Measurements from ENCODE around the gene SNAI3. TPM values are rescaled to one million over a fixed set of nuclear protein-coding genes. Genes with fewer than 3 reads are reported as not detected.

SNAI3 gene
- total RNA-seq, 1 donor from 2014 or later = 2.7 TPM

DNA sequence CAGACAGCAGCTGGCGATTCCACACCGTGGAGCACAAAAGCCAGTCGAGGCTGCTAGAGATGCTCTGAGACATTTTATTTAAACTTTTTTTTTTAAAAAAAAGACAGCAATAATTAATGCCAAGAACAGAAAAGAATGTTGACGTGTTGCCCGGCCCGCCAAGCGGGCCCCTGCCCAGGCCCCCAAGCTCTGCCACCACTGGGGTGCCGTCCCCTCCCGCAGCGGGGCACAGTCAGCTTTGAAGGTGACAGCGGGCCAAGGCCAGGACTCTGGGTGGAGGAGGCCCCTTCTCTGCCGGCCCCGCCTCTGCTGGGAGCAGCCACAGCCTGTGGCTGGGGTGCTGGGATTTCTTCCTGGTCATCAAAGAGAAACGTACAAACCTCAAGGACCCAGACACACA is 10.1 kb upstream of the SNAI3 start:
- Mint-ChIP-seq H3K27me3 (no peaks in the 10 kb centered on the region), H3K27ac (no peak overlapping the region), H3K4me1 (peaks cover 50% of the 10 kb centered on the region), H3K36me3 (ENCODE audit: low read depth) (peaks cover 29% of the 10 kb centered on the region), H3K4me3 (no peak overlapping the region), H3K9me3 (no peaks in the 10 kb centered on the region)
- ChIA-PET CTCF (no interaction called here), POLR2A (no interaction called here)
- DNase-seq = no peak
- ATAC-seq (ENCODE audit: low read depth) = no peak
- TF ChIP-seq, protein P1, sequence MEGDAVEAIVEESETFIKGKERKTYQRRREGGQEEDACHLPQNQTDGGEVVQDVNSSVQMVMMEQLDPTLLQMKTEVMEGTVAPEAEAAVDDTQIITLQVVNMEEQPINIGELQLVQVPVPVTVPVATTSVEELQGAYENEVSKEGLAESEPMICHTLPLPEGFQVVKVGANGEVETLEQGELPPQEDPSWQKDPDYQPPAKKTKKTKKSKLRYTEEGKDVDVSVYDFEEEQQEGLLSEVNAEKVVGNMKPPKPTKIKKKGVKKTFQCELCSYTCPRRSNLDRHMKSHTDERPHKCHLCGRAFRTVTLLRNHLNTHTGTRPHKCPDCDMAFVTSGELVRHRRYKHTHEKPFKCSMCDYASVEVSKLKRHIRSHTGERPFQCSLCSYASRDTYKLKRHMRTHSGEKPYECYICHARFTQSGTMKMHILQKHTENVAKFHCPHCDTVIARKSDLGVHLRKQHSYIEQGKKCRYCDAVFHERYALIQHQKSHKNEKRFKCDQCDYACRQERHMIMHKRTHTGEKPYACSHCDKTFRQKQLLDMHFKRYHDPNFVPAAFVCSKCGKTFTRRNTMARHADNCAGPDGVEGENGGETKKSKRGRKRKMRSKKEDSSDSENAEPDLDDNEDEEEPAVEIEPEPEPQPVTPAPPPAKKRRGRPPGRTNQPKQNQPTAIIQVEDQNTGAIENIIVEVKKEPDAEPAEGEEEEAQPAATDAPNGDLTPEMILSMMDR (IDR thresholded peaks at IDR 0.05) = no peak
- intact Hi-C loops (cut with micrococcal nuclease) = no loop called here

DNA sequence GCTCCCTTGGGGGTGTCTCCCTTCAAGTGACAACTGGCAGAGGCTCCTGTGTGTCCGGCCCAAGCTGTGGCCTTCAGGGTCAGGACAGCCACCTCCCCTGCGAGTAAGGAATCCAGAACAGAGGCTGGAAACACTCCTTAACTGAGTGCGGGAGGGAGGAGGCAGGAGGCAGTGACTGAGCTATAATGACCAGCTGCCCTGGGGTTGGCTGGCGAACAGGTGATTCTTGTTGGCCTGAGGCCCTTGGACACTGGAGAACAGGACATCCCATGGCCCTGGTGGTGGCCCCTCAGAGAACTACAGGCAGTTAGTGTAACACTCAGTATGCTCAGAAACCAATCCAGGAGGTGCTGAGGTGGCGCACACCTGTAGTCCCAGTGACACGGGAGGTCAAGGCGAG is 9.4 kb upstream of the SNAI3 start:
- CTCF ChIA-PET = no interaction called here
- Mint-ChIP-seq H3K27me3 (no peaks in the 10 kb centered on the region), H3K36me3 (ENCODE audit: low read depth) (peaks cover 29% of the 10 kb centered on the region), H3K4me3 (no peak overlapping the region), H3K4me1 (peaks cover 48% of the 10 kb centered on the region), H3K9me3 (no peaks in the 10 kb centered on the region), H3K27ac (no peak overlapping the region)
- TF ChIP-seq, protein P1 (IDR thresholded peaks at IDR 0.05) = no peak
- intact Hi-C loops (cut with micrococcal nuclease) = no loop called here
- POLR2A ChIA-PET = interaction anchor here (0.6 kb wide), 1 partner anchor 107 kb away, joined by 5 read pairs; no protein-coding TSS in a partner anchor
- no peak for DNase-seq
- ATAC-seq (ENCODE audit: low read depth) = no peak

DNA sequence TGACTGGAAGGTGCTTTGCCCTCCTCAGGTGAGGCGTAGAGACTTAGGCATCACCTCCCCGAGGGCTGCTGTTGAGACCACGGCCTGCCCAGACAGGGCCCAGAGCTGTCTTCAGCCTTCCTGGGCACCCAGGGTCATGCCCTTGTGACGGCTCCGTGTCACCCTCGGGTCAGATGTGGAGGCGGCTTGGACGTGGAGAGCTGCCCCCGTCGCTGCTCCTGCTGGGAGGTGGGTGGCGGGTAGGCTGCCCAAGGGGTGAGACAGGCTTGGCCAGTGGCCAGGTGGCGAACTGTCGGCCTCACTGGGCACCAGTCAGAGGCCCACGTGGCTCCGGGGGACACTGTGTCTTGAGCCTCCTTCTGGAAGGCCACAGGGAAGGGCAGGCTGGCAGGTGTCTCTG is 8.9 kb upstream of the SNAI3 start:
- H3K27ac Mint-ChIP-seq = no peak overlapping the region
- DNase-seq (no peak), ATAC-seq (ENCODE audit: low read depth) (no peak)
- intact Hi-C loops (cut with micrococcal nuclease) = no loop called here
- TF ChIP-seq, protein P1 (IDR thresholded peaks at IDR 0.05) = no peak
- H3K4me3 Mint-ChIP-seq = no peak overlapping the region
- peaks cover 47% of the 10 kb centered on the region for H3K4me1 Mint-ChIP-seq
- no peaks in the 10 kb centered on the region for H3K9me3 Mint-ChIP-seq
- ChIA-PET CTCF (no interaction called here), POLR2A (interaction anchor here (0.6 kb wide), 1 partner anchor 108 kb away, joined by 5 read pairs; no protein-coding TSS in a partner anchor)
- H3K27me3 Mint-ChIP-seq = no peaks in the 10 kb centered on the region
- peaks cover 29% of the 10 kb centered on the region for H3K36me3 Mint-ChIP-seq (ENCODE audit: low read depth)

DNA sequence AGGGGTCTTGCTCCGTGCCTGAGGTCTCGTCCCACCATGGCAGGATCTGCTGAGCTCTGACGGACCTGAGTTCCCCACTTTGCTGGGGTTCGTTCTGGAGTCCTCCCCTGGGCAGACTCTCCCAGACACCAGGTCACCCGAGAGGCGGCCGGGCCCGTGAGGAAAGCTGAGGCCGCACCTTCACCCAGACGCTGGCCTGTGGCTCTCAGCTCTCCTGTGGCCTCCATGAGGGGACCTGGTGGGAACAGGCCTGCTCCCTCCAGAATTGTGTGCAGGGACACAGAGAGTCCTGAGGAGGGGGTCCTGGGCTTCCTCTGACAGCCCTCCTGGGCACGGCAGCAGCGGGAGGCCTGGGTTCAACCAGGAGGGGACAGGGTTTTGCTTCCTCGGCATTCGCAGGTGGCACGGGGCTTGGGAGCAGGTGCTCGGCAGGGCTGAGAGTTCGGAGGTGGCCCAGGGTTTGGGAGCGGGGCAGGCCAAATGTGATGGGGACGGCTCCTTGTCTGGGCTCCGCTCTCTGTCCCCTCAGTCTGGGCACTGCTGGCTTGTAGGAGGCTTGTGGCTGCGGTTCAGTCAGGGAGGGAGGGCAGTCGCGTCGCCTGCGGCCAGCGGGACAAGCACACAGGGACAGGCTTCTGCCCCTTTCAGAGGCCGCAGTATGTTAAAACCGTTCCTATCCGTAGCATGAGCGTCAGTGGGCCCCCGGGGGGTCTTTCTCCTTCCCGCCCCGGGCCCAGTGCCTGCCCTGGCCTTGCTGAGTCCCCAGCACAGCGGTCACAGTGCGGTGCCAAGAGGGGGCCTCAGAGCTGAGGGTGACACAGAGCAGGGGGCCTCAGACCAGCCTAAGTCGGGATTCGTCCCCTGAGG is 8.1 kb upstream of the SNAI3 start:
- H3K36me3 Mint-ChIP-seq (ENCODE audit: low read depth) = peaks cover 25% of the 10 kb centered on the region
- H3K9me3 Mint-ChIP-seq = no peaks in the 10 kb centered on the region
- H3K27me3 Mint-ChIP-seq = no peaks in the 10 kb centered on the region
- H3K4me3 Mint-ChIP-seq = no peak overlapping the region
- ChIA-PET POLR2A (interaction anchor here (0.7 kb wide), 1 partner anchor 9 kb away, joined by 3 read pairs; no protein-coding TSS in a partner anchor), CTCF (no interaction called here)
- ATAC-seq (ENCODE audit: low read depth) (no peak), DNase-seq (no peak)
- TF ChIP-seq, protein P1 (IDR thresholded peaks at IDR 0.05) = no peak
- intact Hi-C loops (cut with micrococcal nuclease) = no loop called here
- H3K4me1 Mint-ChIP-seq = peaks cover 40% of the 10 kb centered on the region
- no peak overlapping the region for H3K27ac Mint-ChIP-seq

DNA sequence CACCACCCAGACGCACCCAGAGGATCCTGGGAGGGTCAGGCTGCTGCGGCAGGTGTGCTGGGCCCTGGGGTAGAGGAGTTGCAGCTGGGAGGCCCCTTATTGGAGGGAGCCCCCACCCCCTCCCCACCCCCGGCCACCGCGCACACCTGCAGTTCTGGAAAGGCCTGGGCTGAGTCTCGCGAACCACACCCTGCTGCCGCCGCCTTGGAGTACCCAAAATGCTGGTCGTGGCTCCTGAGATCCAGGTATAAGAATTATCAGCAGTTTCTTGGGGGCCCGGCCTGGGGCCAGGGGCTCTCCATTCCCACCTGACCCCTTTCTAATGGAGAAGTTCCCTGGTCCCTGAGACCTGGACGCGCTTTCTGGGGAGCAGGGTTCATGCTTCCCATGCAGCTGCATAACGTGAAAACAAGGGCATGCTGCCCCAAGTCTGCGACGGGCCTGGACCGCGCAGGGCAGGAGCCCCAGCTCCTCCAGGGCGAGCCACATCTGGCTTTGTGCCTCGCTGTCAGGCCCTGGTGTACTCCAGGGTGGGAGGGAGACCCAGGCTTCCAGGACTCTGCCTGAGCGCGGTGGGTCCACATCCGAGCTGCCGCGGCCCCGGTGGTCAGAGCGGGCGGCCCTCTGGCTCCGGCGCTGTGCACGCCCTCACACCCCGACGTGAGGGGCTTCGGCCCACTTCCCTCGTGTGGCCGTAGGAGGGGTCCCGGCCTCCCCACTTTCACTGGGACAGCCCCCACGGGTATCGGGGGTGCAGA is 7.3 kb upstream of the SNAI3 start:
- Mint-ChIP-seq H3K4me1 (peaks cover 38% of the 10 kb centered on the region), H3K9me3 (no peaks in the 10 kb centered on the region), H3K27ac (no peak overlapping the region), H3K4me3 (no peak overlapping the region), H3K27me3 (no peaks in the 10 kb centered on the region), H3K36me3 (ENCODE audit: low read depth) (peaks cover 25% of the 10 kb centered on the region)
- DNase-seq = no peak
- ChIA-PET POLR2A (interaction anchor here (0.7 to 1.1 kb wide), 3 partner anchors 9 to 46 kb away, joined by 3 to 4 read pairs (median 3); no protein-coding TSS in a partner anchor), CTCF (no interaction called here)
- intact Hi-C loops (cut with micrococcal nuclease) = no loop called here
- no peak for ATAC-seq (ENCODE audit: low read depth)
- TF ChIP-seq, protein P1 (IDR thresholded peaks at IDR 0.05) = no peak
